ENCODE data around the gene CDC42BPG. TPM values are rescaled to one million over a fixed set of nuclear protein-coding genes. Genes with fewer than 3 reads are reported as not detected.

CDC42BPG gene
- total RNA-seq, 1 experiment from 2014 or later: 24.9 TPM

DNA sequence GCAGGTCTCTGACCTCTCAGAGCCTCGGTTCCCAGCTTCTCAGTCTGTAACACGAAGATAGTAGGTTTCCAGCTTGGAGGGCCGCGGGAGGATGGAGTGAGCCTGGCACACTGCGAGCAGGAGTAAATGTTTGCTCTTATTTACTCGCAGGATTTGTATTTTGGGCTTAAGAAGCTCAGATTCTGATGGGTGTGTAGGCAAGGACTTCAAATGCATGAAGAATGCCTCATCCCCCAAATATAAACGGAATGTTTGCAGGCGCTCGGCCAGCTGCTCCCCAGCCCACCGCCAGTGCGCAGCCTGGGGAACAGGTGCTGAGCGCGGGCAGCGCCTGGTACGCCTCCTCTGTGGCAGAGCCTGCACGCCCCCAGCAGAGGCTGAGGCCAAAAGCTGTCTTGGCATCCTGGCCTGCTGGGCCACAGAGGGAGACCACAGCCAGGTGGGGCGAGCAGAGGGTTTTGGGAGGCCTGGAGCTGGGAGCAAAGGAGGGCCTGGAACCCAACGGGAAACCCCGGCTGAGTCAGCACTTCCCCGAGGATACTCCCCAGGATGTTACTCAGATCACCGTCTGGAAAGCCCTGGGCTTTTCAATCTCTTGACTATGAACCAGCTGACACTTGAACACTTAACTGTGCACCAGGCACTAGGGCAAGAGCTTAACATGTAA is 24.6 kb upstream of the CDC42BPG start:
- Histone ChIP-seq H4K20me1 (ENCODE audit: control insufficient read depth, insufficient read depth, insufficient read length) (no peaks in the 10 kb centered on the region), H2AK5ac (ENCODE audit: insufficient read length, low read length) (no peak overlapping the region)
- peaks cover 0 to 13% of the 10 kb centered on the region in 2 experiments; a peak in 3 of 4 replicates for H3K4me1 Mint-ChIP-seq

More for the DNA sequence above, 24.6 kb upstream of the CDC42BPG start:
- no peak overlapping the region for H3K4me2 ChIP-seq (ENCODE audit: insufficient read depth, insufficient read length, low read length)
- H3T11ph ChIP-seq (ENCODE audit: low read length): no peak overlapping the region
- H2BK5ac ChIP-seq (ENCODE audit: insufficient read length, low read length): no peak overlapping the region
- DNase-seq: no peak
- H2BK15ac ChIP-seq (ENCODE audit: low read depth, low read length): no peak overlapping the region
- H2BK20ac ChIP-seq (ENCODE audit: low read depth, low read length, poor library complexity, severe bottlenecking): no peak overlapping the region
- no peak overlapping the region for H3K27ac ChIP-seq (ENCODE audit: insufficient read length, low read depth, low read length)
- no CpG with 5 or more reads among the region's 21 CpGs for WGBS (ENCODE audit: extremely low coverage, insufficient read length, low lambda C conversion rate)
- TF ChIP-seq, protein P1, sequence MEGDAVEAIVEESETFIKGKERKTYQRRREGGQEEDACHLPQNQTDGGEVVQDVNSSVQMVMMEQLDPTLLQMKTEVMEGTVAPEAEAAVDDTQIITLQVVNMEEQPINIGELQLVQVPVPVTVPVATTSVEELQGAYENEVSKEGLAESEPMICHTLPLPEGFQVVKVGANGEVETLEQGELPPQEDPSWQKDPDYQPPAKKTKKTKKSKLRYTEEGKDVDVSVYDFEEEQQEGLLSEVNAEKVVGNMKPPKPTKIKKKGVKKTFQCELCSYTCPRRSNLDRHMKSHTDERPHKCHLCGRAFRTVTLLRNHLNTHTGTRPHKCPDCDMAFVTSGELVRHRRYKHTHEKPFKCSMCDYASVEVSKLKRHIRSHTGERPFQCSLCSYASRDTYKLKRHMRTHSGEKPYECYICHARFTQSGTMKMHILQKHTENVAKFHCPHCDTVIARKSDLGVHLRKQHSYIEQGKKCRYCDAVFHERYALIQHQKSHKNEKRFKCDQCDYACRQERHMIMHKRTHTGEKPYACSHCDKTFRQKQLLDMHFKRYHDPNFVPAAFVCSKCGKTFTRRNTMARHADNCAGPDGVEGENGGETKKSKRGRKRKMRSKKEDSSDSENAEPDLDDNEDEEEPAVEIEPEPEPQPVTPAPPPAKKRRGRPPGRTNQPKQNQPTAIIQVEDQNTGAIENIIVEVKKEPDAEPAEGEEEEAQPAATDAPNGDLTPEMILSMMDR (conservative IDR thresholded peaks at IDR 0.05): no peak
- H3K27me3 Mint-ChIP-seq (ENCODE audit: low read depth): no peaks in the 10 kb centered on the region
- H2AFZ ChIP-seq (ENCODE audit: low read length): no peak overlapping the region
- H3K4me3 Mint-ChIP-seq: no peak overlapping the region
- no peak overlapping the region for H4K91ac ChIP-seq (ENCODE audit: insufficient read length, low read depth, low read length)
- H3K79me1 ChIP-seq (ENCODE audit: insufficient read depth, low read depth, low read length, poor library complexity, severe bottlenecking): no peaks in the 10 kb centered on the region
- no peaks in the 10 kb centered on the region for H3K23me2 ChIP-seq (ENCODE audit: insufficient read length, low read depth, low read length, poor library complexity, severe bottlenecking)
- H4K8ac ChIP-seq (replicated peaks; ENCODE audit: insufficient read length, low read depth, low read length): no peak overlapping the region
- H3K4ac ChIP-seq (ENCODE audit: low read depth, low read length): no peak overlapping the region
- no peaks in the 10 kb centered on the region for H3K9me3 ChIP-seq (ENCODE audit: control insufficient read depth, low read depth, low read length)
- no peak overlapping the region for H2BK120ac ChIP-seq (ENCODE audit: low read depth, low read length, poor library complexity, severe bottlenecking)
- H3K27me3 ChIP-seq (ENCODE audit: insufficient read depth, low read length): no peaks in the 10 kb centered on the region
- H3K4me1 ChIP-seq (ENCODE audit: insufficient read depth, low read length): no peaks in the 10 kb centered on the region; the same call in 1 of the 2 replicates
- peak overlapping the region in 1 of 3 experiments; percentile 27; a peak in 2 of 7 replicates for H3K27ac Mint-ChIP-seq
- H3K56ac ChIP-seq (ENCODE audit: insufficient read length, low read depth, low read length): no peak overlapping the region
- H2BK12ac ChIP-seq (ENCODE audit: insufficient read length, low read depth, low read length): no peak overlapping the region
- H4K5ac ChIP-seq (ENCODE audit: insufficient read length, low read depth, low read length): no peak overlapping the region
- H3K9me3 Mint-ChIP-seq: no peaks in the 10 kb centered on the region
- no peak overlapping the region for H3K9ac ChIP-seq (ENCODE audit: extremely low read depth, insufficient read length, low read length)
- no peak overlapping the region for H3K14ac ChIP-seq (ENCODE audit: insufficient read depth, low read length)
- no peaks in the 10 kb centered on the region for H3K79me2 ChIP-seq (ENCODE audit: insufficient read depth, low read length)
- no peak overlapping the region for H3K23ac ChIP-seq (ENCODE audit: insufficient read length, low read depth, low read length)
- H3K18ac ChIP-seq (ENCODE audit: insufficient read length, low read depth, low read length): no peak overlapping the region
- peaks cover 0 to 10% (median 4%) of the 10 kb centered on the region in 3 experiments; a peak in 4 of 7 replicates for H3K36me3 Mint-ChIP-seq (ENCODE audit: insufficient read depth in 1 of 3, low read depth in 3 of 3)
